Osteoblast (primary cell): ENCODE measurements around the gene ZNF497. TPM values are rescaled to one million over a fixed set of nuclear protein-coding genes. Genes with fewer than 3 reads are reported as not detected.
"Not testable (repeated sequence)": the region's sequence is repeated elsewhere in the genome, so short reads cannot be mapped to it uniquely, and the experiment has no call there.

Experiments
- DNase-seq: peaks from one replicate; pipeline ENCODE4 v3.0.0; 2011; ENCODE audit warnings: low spot score, mixed read lengths; ENCODE audit not compliant: insufficient read length; ENCODE audit errors: missing footprints
- H2AFZ ChIP-seq: 2 replicates; pipeline ENCODE4 v1.6.0; 2011; ENCODE audit warnings: mild to moderate bottlenecking, low read length
- H3K27ac ChIP-seq: 2 replicates; pipeline ENCODE4 v1.5.1; 2011; ENCODE audit warnings: mild to moderate bottlenecking, low read depth, low read length, moderate library complexity
- H3K27me3 ChIP-seq: 2 replicates; pipeline ENCODE4 v1.6.0; 2012; ENCODE audit warnings: mild to moderate bottlenecking, control low read depth, inconsistent platforms, low read length, moderate library complexity; ENCODE audit not compliant: insufficient read depth
- H3K36me3 ChIP-seq: 2 replicates; pipeline ENCODE4 v1.5.1; 2011; ENCODE audit warnings: mild to moderate bottlenecking, low read length, control low read depth, moderate library complexity; ENCODE audit not compliant: insufficient read depth
- H3K4me1 ChIP-seq: 2 replicates; pipeline ENCODE4 v1.5.1; 2011; ENCODE audit warnings: mild to moderate bottlenecking, low read length, control low read depth, moderate library complexity; ENCODE audit not compliant: insufficient read depth
- H3K4me2 ChIP-seq: 2 replicates; pipeline ENCODE4 v1.6.0; 2011; ENCODE audit warnings: mild to moderate bottlenecking, low read length; ENCODE audit not compliant: insufficient read depth
- H3K4me3 ChIP-seq: fragments of 200-600 bp; sonication (generic); 3 replicates; pipeline ENCODE4 v1.5.1; 2012; ENCODE audit warnings: mild to moderate bottlenecking, low read length, inconsistent platforms; ENCODE audit not compliant: insufficient read depth
- H3K79me2 ChIP-seq: 2 replicates; pipeline ENCODE4 v1.6.0; 2012; ENCODE audit warnings: mild to moderate bottlenecking, low read length, control low read depth, inconsistent platforms; ENCODE audit not compliant: insufficient read depth
- H3K9me3 ChIP-seq: 2 replicates; pipeline ENCODE4 v1.5.1; 2011; ENCODE audit warnings: low read depth, low read length, control low read depth
- H4K20me1 ChIP-seq: 2 replicates; pipeline ENCODE4 v1.6.0; 2012; ENCODE audit warnings: mild to moderate bottlenecking, low read length, control low read depth; ENCODE audit not compliant: insufficient read depth
- CTCF ChIP-seq: IDR thresholded peaks from 2 replicates; pipeline ENCODE4 v1.5.1; 2011; ENCODE audit warnings: mild to moderate bottlenecking, low read depth, low read length, moderate library complexity; ENCODE audit errors: extremely low read depth
- total RNA-seq: library from RNA; depleted of rRNA; stranded (reverse); fragments of >200 nt; gene quantifications from 2 replicates; pipeline ENCODE4 v1.2.3, GENCODE V29; 2012

ZNF497 gene
- total RNA-seq, 1 donor, result 1.4 TPM

GRCh38 chr19:58317476-58318072 is 45.0 kb downstream of the ZNF497 start:
- Histone ChIP-seq H3K27me3 (no peaks in the 10 kb centered on the region), H3K79me2 (no peaks in the 10 kb centered on the region), H2AFZ (no peak overlapping the region), H3K4me1 (no peaks in the 10 kb centered on the region), H4K20me1 (peaks cover 44% of the 10 kb centered on the region), H3K4me2 (no peak overlapping the region), H3K9me3 (no peaks in the 10 kb centered on the region), H3K36me3 (peaks cover 19% of the 10 kb centered on the region), H3K27ac (no peak overlapping the region), H3K4me3 (no peak overlapping the region)
- no peak for TF ChIP-seq CTCF
- DNase-seq, result no peak

- H3K4me3 ChIP-seq, result no peak overlapping the region
- H4K20me1 ChIP-seq, result peaks cover 57% of the 10 kb centered on the region
- no peak overlapping the region for H3K27ac ChIP-seq
- H3K79me2 ChIP-seq, result peaks cover 2% of the 10 kb centered on the region
- H3K4me1 ChIP-seq, result no peaks in the 10 kb centered on the region
- no peak overlapping the region for H3K4me2 ChIP-seq
- H3K9me3 ChIP-seq, result no peaks in the 10 kb centered on the region
- H2AFZ ChIP-seq, result no peak overlapping the region
- H3K27me3 ChIP-seq, result no peaks in the 10 kb centered on the region
- DNase-seq, result no peak
- peaks cover 32% of the 10 kb centered on the region for H3K36me3 ChIP-seq
- TF ChIP-seq CTCF, result no peak
Observed at GRCh38 chr19:58315580-58315979, 47.0 kb downstream of the ZNF497 start.

GRCh38 chr19:58311345-58311865 is 51.1 kb downstream of the ZNF497 start:
- H3K27me3 ChIP-seq, result no peaks in the 10 kb centered on the region
- no peak for TF ChIP-seq CTCF
- peaks cover 29% of the 10 kb centered on the region for H3K79me2 ChIP-seq
- H3K36me3 ChIP-seq, result peaks cover 59% of the 10 kb centered on the region
- H3K9me3 ChIP-seq, result no peaks in the 10 kb centered on the region
- H4K20me1 ChIP-seq, result peaks cover 28% of the 10 kb centered on the region
- H3K4me3 ChIP-seq, result no peak overlapping the region
- H3K27ac ChIP-seq, result no peak overlapping the region
- H3K4me1 ChIP-seq, result no peaks in the 10 kb centered on the region
- no peak for DNase-seq
- no peak overlapping the region for H2AFZ ChIP-seq
- no peak overlapping the region for H3K4me2 ChIP-seq

- not testable (repeated sequence) for H3K9me3 ChIP-seq, H3K4me2 ChIP-seq, H3K27me3 ChIP-seq, H2AFZ ChIP-seq, H3K4me1 ChIP-seq, H3K27ac ChIP-seq, H3K4me3 ChIP-seq, DNase-seq
- peaks cover 59% of the 10 kb centered on the region for H3K36me3 ChIP-seq
- H3K79me2 ChIP-seq, result peaks cover 36% of the 10 kb centered on the region
- peak; percentile 33 for TF ChIP-seq CTCF
- peaks cover 27% of the 10 kb centered on the region for H4K20me1 ChIP-seq
Observed at GRCh38 chr19:58310685-58311084, 51.9 kb downstream of the ZNF497 start.
